Endodermal cell (in vitro differentiated cells): ENCODE measurements around the gene MNAT1. TPM values are rescaled to one million over a fixed set of nuclear protein-coding genes. Genes with fewer than 3 reads are reported as not detected.

ENCODE experiments used
- DNase-seq: peaks from one replicate; pipeline ENCODE4 v3.0.0-alpha.2; 2017
- H3K27ac ChIP-seq: 2 replicates; pipeline ENCODE4 v1.5.1; 2013; ENCODE audit warnings: mild to moderate bottlenecking, low read depth, low read length, moderate library complexity
- H3K27me3 ChIP-seq: 2 replicates; pipeline ENCODE4 v1.6.1; 2013; ENCODE audit warnings: mild to moderate bottlenecking, low read length, moderate library complexity; ENCODE audit not compliant: insufficient read depth, control insufficient read depth, poor library complexity, severe bottlenecking
- H3K36me3 ChIP-seq: 2 replicates; pipeline ENCODE4 v1.7.0; 2013; ENCODE audit warnings: mild to moderate bottlenecking, low read length, moderate library complexity; ENCODE audit not compliant: control insufficient read depth, insufficient read depth
- H3K4me1 ChIP-seq: one replicate; pipeline ENCODE4 v1.7.0; 2013; ENCODE audit warnings: low read length; ENCODE audit not compliant: control insufficient read depth, insufficient read depth
- H3K4me3 ChIP-seq: 2 replicates; pipeline ENCODE4 v1.5.1; 2013; ENCODE audit warnings: mild to moderate bottlenecking, low read length, moderate library complexity
- H3K9ac ChIP-seq: 2 replicates; pipeline ENCODE4 v1.6.1; 2013; ENCODE audit warnings: mild to moderate bottlenecking, low read length, moderate library complexity; ENCODE audit not compliant: poor library complexity, severe bottlenecking; ENCODE audit errors: extremely low read depth
- H3K9me3 ChIP-seq: 2 replicates; pipeline ENCODE4 v1.6.1; 2013; ENCODE audit warnings: mild to moderate bottlenecking, low read length, moderate library complexity; ENCODE audit not compliant: control insufficient read depth
- H3K27ac Mint-ChIP-seq: 2 replicates; pipeline ENCODE4 v1.8.0; 2020; ENCODE audit warnings: mixed read lengths
- H3K27me3 Mint-ChIP-seq: 2 replicates; pipeline ENCODE4 v1.8.0; 2021; ENCODE audit warnings: mild to moderate bottlenecking, mixed read lengths; ENCODE audit not compliant: insufficient read depth
- H3K36me3 Mint-ChIP-seq: 2 replicates; pipeline ENCODE4 v1.8.0; 2020; ENCODE audit warnings: low read depth, mixed read lengths
- H3K4me1 Mint-ChIP-seq: 2 replicates; pipeline ENCODE4 v1.8.0; 2020; ENCODE audit warnings: mixed read lengths
- H3K4me3 Mint-ChIP-seq: 2 replicates; pipeline ENCODE4 v1.8.0; 2020; ENCODE audit warnings: mild to moderate bottlenecking, moderate library complexity, mixed read lengths
- H3K9me3 Mint-ChIP-seq: 2 replicates; pipeline ENCODE4 v1.8.0; 2020; ENCODE audit warnings: mild to moderate bottlenecking, mixed read lengths
- WGBS, 2 experiments: methylation state at CpG; one replicate each; pipeline versions ENCODE4 v1.1.5 to v1.1.7; 2013; ENCODE audit warnings: missing lambda C conversion rate in 2 of 2, mixed read lengths in 1 of 2; ENCODE audit not compliant: insufficient coverage in 1 of 2, insufficient read length in 1 of 2; 5-methylcytosine and 5-hydroxymethylcytosine counted together
- long read RNA-seq, 4 experiments: library from polyadenylated mRNA in 2 of 4; library from RNA in 1 of 4; library from capped mRNA in 1 of 4; stranded (forward) in 3 of 4; unstranded in 1 of 4; transcript quantifications; one replicate each; pipeline ENCODE4 v2.0.0, GENCODE V29; 2020 to 2021; ENCODE audit warnings: inconsistent platforms in 1 of 4
- polyA plus RNA-seq, 2 experiments: library from polyadenylated mRNA; stranded (reverse); fragments of 50-300 nt; gene quantifications; one replicate each; pipeline ENCODE4 v1.2.3, GENCODE V29; 2013
- total RNA-seq, 2 donors: library from RNA; stranded (reverse); fragmentation: NEBNext Ultra II Directional in 1 of 2; extraction: Animal tissue kit (Norgen Biotek cat#: 25700) in 1 of 2; gene quantifications; 2 replicates in 1 of 2; 3 replicates in 1 of 2; pipeline ENCODE4 v1.2.1, GENCODE V29; 2021
- TF ChIP-seq, protein P1 (sequence below): fragments of 200-600 bp; sonication (generic); conservative IDR thresholded peaks from 2 replicates; pipeline ENCODE4 v1.5.0; 2021; ENCODE audit warnings: antibody characterized with exemption, mild to moderate bottlenecking

MNAT1 gene
- total RNA-seq: 10 to 100 TPM; 36.8 to 42.6 TPM
- 48.3 TPM for polyA plus RNA-seq (2013, experiment 1 of 2)
- 45.1 TPM for polyA plus RNA-seq (2013, experiment 2 of 2)
- long read RNA-seq, experiment 1, transcript MNAT1-201 (8 exons, 2,635 nt): major isoform, 7 of 13 reads
- long read RNA-seq, experiment 1, partial matches to known transcripts: 2 of 13 reads
- long read RNA-seq, experiment 1, other reads (novel, unspliced or antisense): 4 of 13 reads
- long read RNA-seq, experiment 2, transcript MNAT1-201 (8 exons, 2,635 nt): major isoform, 23 of 33 reads
- long read RNA-seq, experiment 2, partial matches to known transcripts: 3 of 33 reads
- long read RNA-seq, experiment 2, other reads (novel, unspliced or antisense): 7 of 33 reads
- long read RNA-seq, experiment 3, transcript MNAT1-201 (8 exons, 2,635 nt): major isoform, 29 of 37 reads
- long read RNA-seq, experiment 3, partial matches to known transcripts: 2 of 37 reads
- long read RNA-seq, experiment 3, other reads (novel, unspliced or antisense): 4 of 37 reads
- long read RNA-seq, experiment 4, transcript MNAT1-201 (8 exons, 2,635 nt): major isoform, 107 of 128 reads
- long read RNA-seq, experiment 4, partial matches to known transcripts: 4 of 128 reads
- long read RNA-seq, experiment 4, other reads (novel, unspliced or antisense): 16 of 128 reads

DNA sequence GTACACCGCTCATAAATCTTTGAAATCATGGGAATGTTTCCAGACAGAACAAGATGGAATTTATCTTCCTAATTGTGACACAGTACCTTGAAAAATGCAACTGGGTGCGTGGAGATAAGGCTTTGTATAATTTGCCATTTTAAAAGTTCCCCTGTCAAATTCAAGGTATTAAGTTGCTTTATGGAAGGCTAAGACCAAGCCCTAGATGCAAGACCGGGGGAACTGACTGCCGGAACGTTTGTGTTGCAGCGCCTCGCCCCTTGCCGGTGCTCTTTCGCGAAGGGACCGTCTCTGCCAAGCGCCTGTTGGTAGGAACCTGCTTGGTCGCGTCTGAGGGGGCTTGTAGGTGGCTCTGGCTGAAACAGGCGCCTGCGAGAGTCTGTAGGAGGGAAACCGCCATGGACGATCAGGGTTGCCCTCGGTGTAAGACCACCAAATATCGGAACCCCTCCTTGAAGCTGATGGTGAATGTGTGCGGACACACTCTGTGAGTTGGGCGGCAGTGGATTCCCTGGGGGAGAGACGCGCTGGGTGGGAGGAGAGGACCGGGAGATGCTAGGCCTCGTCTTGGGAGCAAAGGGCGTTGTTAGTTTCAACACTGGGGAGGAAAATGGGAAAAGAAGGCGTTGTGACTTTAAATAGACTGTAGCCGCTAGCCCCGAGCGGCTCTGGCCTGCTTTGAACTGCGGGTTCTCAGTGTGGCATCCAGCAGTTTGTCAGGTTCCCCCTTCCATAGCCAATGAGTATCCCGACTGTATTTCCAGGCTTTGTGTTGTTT lies at the start of gene MNAT1:
TSS of gene MNAT1 (plus strand) at position 297 of the 778 bp plus-strand sequence. CDS start at position 399, 102 bp downstream.
- H3K9me3 Mint-ChIP-seq: peaks cover 6% of the 10 kb centered on the region
- peak within 1 kb of the TSS; percentile 99 for H3K4me3 Mint-ChIP-seq
- DNase-seq: peak; percentile 94
- Histone ChIP-seq H3K36me3 (no peaks in the 10 kb centered on the region), H3K27me3 (peaks cover 30% of the 10 kb centered on the region), H3K9ac (peak within 1 kb of the TSS; percentile 80), H3K27ac (peak within 1 kb of the TSS; percentile 33), H3K4me1 (no peaks in the 10 kb centered on the region), H3K9me3 (no peaks in the 10 kb centered on the region), H3K4me3 (peak within 1 kb of the TSS; percentile 98)
- TF ChIP-seq, protein P1, sequence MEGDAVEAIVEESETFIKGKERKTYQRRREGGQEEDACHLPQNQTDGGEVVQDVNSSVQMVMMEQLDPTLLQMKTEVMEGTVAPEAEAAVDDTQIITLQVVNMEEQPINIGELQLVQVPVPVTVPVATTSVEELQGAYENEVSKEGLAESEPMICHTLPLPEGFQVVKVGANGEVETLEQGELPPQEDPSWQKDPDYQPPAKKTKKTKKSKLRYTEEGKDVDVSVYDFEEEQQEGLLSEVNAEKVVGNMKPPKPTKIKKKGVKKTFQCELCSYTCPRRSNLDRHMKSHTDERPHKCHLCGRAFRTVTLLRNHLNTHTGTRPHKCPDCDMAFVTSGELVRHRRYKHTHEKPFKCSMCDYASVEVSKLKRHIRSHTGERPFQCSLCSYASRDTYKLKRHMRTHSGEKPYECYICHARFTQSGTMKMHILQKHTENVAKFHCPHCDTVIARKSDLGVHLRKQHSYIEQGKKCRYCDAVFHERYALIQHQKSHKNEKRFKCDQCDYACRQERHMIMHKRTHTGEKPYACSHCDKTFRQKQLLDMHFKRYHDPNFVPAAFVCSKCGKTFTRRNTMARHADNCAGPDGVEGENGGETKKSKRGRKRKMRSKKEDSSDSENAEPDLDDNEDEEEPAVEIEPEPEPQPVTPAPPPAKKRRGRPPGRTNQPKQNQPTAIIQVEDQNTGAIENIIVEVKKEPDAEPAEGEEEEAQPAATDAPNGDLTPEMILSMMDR: peak; percentile 11
- 3 to 6% methylated on average over 14 to 33 of the region's 33 CpGs for WGBS, 2 experiments
- H3K4me1 Mint-ChIP-seq: peaks cover 11% of the 10 kb centered on the region
- no peaks in the 10 kb centered on the region for H3K36me3 Mint-ChIP-seq
- H3K27ac Mint-ChIP-seq: peak within 1 kb of the TSS; percentile 99
- peaks cover 44% of the 10 kb centered on the region for H3K27me3 Mint-ChIP-seq

DNA sequence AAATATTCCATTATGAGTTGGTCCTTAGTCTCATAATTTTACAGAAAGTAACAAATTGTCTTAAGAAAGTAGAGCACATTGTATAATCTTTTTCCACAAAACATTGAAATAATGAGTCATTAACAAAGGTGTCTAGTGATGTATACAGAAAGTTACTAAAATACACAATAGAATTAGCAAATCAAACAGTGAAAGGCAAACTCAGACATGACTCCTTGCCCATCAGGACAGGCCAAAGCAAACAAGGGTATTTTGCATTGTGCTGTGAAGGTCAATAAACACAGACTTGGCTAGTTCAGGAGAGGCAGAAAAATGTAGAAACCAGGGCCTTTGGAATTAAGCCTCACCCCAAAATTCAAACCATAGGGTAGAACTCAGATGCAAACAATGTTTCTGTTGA lies 47.7 kb upstream of the MNAT1 start:
- Mint-ChIP-seq H3K36me3 (no peaks in the 10 kb centered on the region), H3K27ac (no peak overlapping the region), H3K4me1 (peaks cover 14% of the 10 kb centered on the region), H3K27me3 (no peaks in the 10 kb centered on the region), H3K4me3 (no peak overlapping the region), H3K9me3 (no peaks in the 10 kb centered on the region)
- Histone ChIP-seq H3K36me3 (no peaks in the 10 kb centered on the region), H3K4me3 (no peak overlapping the region), H3K9me3 (no peaks in the 10 kb centered on the region), H3K27me3 (no peaks in the 10 kb centered on the region), H3K27ac (no peak overlapping the region), H3K4me1 (no peaks in the 10 kb centered on the region), H3K9ac (no peak overlapping the region)
- TF ChIP-seq, protein P1: no peak
- DNase-seq: no peak

DNA sequence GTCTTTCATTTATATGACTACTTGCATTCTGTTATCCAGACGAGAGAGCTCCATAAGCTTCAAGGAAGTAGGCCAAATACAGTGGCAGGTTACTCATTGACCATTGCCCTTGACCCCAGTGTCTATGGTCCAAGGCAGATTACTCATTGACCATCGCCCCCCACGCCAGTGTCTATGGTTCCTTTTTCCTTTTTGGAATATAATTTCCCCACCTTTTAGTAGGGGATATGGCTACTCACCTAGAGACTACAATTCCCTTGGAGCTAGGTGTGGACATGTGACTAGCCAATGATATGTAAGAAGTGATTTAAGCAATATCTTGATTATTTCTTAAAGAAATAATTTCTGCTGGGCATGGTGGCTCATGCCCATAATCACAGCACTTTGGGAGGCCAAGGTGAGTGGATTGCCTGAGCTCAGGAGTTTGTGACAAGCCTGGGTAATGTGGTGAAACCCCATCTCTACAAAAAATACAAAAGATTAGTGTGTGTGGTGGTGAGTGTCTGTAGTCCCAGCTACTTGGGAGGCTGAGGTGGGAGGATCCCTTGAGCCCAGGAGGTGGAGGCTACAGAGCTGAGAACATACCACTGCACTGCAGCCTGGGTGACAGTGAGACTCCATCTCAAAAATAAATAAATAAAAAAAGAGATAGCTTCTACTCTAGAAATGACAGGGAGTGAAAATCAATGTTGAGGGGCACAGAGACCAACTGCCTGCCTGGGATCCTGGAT lies 43.0 kb upstream of the MNAT1 start:
- Mint-ChIP-seq H3K4me1 (peaks cover 14% of the 10 kb centered on the region), H3K27me3 (peaks cover 4% of the 10 kb centered on the region), H3K36me3 (no peaks in the 10 kb centered on the region)

More for the DNA sequence above, 43.0 kb upstream of the MNAT1 start:
- Mint-ChIP-seq H3K27ac (no peak overlapping the region), H3K9me3 (no peaks in the 10 kb centered on the region), H3K4me3 (no peak overlapping the region)
- Histone ChIP-seq H3K4me1 (no peaks in the 10 kb centered on the region), H3K9me3 (no peaks in the 10 kb centered on the region), H3K27ac (no peak overlapping the region), H3K9ac (no peak overlapping the region), H3K4me3 (no peak overlapping the region), H3K27me3 (no peaks in the 10 kb centered on the region), H3K36me3 (no peaks in the 10 kb centered on the region)
- TF ChIP-seq, protein P1: no peak
- no peak for DNase-seq
- WGBS, 2 experiments: 90 to 100% methylated on average over 1 to 3 of the region's 3 CpGs
